ENCODE data around the gene HES3.
"Not testable (repeated sequence)": the region's sequence is repeated elsewhere in the genome, so short reads cannot be mapped to it uniquely, and the experiment has no call there.

HES3 gene

GRCh38 chr1:6219641-6220040 lies 24.3 kb upstream of the HES3 start:
- not testable (repeated sequence) for DNase-seq (ENCODE audit: low read depth, low spot score)

GRCh38 chr1:6220236-6220635 lies 23.7 kb upstream of the HES3 start:
- no peak for DNase-seq (ENCODE audit: low read depth, low spot score)

DNA sequence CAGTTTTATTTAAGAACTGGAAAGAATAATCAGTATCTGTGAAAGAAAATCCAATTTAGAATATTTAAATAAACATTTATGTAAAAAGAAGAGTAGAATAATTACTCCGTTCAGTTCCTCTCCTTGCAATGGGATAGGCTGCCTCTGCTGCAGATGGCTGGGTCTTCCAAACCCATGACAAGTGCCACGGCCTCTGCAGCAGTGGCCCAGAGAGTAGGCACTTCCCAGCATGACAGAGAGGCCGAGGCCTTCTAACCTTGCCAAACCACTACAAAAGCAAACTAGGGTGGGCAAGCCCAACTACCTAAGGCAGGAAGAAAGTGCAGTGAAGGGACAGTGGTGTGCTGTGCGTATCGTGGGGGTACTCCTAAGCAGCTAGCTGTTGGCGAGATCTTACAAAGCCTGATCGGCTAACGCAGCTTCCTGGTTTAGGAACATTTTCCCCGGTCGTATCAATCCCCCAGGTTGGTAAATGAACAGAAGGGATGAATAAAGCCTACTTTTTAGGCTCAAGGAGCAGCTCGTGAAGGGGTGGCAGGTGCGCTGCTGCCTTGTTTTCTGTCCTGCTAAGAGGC lies 22.7 kb upstream of the HES3 start:
- DNase-seq (ENCODE audit: low read depth, low spot score) = no peak

GRCh38 chr1:6222636-6223035 lies 21.3 kb upstream of the HES3 start:
- DNase-seq (ENCODE audit: low read depth, low spot score) = no peak

DNA sequence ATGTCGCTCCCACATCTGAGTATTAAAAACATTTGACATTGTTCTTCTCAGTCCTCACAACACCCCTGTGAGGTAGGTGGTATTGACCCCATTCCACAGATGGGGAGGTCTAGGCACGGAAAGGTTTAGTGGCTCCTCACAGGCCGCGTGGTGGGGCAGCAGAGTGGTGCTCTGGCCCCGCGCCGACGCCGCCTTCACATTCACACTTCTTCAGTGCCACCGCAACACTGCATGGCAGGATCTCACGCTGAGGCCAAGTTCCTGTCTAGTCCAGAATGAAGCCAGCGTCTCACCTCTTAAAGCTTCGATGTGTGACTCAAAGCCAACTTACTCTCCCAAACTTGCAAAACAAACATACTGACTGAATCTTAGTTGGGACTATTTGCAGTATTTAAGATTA lies 20.4 kb upstream of the HES3 start:
- no peak for DNase-seq (ENCODE audit: low read depth, low spot score)

DNA sequence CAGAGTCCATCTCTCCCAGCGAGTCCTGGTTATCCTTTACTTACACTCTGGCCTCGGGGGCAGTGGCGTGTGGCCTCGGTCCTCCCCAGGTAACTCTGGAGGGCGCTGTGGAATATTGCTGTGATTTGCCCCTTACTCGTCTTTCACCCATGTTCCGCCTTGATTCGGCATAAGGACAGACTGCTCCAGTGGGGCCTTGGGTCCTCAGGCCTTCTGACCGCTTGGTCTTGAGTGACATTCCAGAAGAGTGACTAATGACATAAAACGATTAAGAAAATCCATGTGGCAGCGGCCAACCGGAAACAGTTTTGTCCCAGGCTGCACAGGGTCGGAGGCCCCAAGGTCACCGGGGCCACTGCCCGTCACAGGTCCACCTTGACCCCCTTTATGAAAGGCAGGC lies 19.3 kb upstream of the HES3 start:
- no peak for DNase-seq (ENCODE audit: low read depth, low spot score)

DNA sequence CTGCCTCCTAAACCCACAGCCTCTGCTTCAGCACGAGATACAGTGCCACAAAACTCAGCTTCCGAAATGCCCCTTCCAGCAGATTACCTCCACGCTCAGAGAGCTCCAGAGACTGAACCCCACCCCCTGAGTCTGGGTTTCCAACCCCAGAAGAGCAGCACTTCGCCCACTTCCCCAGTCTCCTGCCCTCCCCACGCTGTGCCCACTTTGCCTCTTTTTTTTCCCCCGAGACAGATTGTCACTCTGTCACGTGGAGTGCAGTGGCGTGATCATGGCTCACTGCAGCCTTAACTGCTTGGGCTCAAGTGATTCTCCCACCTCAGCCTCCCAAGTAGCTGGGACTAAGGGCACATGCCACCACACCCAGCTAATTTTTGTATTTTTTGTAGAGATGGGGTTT lies 18.3 kb upstream of the HES3 start:
- DNase-seq (ENCODE audit: low read depth, low spot score) = no peak

- no peak for DNase-seq (ENCODE audit: low read depth, low spot score)
Observed at GRCh38 chr1:6233376-6233775, 10.6 kb upstream of the HES3 start.

DNA sequence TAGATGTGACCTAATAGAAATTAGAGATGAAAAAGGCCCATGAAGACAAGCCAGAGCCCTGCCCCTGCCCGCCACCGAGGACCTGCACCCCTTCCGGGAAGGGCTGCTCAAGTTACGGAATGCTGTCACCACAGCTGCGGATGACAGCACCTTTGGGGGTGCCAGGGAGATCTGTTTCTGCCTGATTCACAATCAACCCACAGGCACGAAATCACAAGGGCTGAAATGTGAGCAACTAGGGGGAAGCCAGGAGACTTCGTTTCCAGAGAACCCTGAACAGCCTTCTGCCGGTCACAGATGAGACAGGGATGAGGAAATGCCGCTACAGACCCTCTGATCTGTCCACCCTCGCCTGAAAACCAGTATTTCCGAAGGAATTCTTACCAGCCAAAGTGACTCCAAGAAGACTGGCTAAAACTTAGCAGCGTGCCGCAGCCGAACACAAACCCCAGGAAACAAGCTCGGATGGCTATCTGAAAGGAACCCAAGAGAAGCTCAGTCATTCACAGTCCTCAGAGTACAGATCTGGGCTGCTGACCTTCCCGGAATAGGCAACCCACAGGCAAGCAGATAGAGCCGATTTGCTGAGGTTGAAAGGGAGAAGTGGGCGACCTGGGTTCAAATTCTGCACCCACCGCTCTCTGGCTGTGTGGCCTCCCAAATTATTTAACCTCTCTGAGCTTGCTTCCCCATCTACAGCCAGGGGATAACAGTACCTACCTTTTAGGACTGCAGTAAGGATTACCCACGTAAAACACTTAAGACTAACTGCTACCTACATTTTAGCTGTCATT lies 9.3 kb upstream of the HES3 start:
- DNase-seq (ENCODE audit: low read depth, low spot score) = no peak

- DNase-seq (ENCODE audit: low read depth, low spot score) = no peak
Observed at GRCh38 chr1:6235296-6235677, 8.7 kb upstream of the HES3 start.

DNA sequence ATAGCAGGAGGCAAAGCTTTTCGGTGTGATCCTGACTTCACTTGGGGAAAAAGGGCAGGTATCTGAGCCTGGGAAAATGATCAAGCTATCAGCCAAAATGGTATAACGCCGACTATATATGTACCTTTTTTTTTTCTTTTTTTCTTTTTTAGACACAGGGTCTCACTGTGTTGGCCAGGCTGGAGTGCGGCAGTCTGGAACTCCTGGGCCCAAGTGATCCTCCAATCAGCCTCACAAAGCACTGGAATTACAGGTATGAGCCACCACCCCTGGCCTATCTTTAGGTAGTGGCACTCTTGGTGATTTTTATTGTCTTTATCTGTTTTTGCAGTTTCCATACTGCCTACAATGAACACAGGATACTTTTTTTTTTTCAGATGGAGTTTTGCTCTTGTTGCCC lies 6.9 kb upstream of the HES3 start:
- DNase-seq (ENCODE audit: low read depth, low spot score) = no peak

- no peak for DNase-seq (ENCODE audit: low read depth, low spot score)
Observed at GRCh38 chr1:6239213-6239752, 4.7 kb upstream of the HES3 start.

DNA sequence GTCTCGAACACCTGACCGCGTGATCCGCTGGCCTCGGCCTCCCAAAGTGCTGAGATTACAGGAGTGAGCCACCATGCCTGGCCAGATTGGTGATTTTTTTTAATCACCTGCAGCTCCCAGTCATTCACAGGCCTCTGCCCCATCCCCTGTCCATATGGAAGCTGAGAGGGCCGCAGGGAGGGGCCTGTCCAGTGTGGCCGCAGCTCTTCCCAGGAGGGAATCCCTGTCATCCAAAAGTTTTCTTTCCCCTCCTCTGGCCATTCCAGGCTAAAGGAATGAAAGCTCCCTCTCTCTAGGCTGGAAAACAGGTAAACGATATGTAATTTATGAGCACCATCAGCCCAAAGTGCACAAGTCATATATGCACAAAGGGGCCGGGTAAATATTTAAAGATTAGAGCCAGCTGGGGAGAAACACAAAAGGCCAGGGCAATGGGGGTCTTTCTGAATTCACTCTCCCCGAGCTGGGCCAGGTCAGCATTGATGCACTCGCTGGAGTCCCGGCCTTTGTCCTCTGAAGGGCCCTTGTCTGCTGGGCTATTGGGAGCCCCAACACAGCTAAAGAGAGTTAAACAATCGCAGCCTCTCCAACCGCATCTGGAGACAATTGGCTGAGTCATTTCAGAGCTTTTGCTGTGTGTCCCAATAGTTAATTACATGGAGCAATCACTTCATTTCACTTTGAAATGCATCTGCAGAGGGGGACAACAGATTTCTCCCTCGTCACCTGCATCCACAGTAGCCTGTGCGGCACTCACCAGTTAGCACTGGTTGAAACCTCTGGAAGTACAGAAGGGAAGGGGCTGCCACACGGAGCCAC lies 3.8 kb upstream of the HES3 start:
- DNase-seq (ENCODE audit: low read depth, low spot score) = no peak

DNA sequence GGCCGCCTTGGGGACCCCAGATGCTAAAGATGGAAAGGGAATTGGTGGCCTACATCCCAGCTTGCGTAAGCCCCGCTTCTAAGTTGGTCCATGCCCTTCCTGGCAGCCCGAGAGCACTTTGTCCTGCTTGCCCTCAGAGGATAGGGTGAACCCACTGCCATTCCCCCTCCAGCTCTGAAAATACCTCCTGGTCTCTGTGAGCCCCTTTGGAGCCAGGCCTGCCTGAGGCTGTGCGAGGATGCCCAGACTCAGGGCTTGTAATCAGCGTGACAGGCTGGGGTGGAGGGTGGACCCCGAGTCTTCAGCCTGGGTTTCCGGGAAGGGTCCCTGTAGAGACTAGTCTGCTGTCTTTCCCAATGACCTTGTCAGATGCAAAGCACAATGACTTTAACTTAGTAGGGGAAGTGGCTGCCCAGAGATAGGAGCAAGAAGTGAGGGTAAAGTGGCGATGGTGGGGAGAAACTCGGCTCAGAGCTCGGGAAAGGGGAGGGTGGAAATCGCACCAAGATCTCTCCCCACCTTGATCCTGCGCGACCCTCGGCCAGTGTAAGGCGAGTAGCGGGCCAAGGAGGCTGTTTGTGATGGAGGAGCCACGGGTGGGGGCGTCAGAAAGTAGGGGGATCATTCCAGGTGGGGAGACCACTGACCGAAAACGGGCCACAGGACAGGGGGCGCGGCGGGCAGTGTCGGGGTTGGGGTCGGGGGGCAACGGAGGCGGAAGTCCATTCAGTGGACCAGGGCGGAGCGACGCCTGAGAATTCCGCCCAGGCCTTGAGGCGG lies 2.7 kb upstream of the HES3 start:
- no peak for DNase-seq (ENCODE audit: low read depth, low spot score)

DNA sequence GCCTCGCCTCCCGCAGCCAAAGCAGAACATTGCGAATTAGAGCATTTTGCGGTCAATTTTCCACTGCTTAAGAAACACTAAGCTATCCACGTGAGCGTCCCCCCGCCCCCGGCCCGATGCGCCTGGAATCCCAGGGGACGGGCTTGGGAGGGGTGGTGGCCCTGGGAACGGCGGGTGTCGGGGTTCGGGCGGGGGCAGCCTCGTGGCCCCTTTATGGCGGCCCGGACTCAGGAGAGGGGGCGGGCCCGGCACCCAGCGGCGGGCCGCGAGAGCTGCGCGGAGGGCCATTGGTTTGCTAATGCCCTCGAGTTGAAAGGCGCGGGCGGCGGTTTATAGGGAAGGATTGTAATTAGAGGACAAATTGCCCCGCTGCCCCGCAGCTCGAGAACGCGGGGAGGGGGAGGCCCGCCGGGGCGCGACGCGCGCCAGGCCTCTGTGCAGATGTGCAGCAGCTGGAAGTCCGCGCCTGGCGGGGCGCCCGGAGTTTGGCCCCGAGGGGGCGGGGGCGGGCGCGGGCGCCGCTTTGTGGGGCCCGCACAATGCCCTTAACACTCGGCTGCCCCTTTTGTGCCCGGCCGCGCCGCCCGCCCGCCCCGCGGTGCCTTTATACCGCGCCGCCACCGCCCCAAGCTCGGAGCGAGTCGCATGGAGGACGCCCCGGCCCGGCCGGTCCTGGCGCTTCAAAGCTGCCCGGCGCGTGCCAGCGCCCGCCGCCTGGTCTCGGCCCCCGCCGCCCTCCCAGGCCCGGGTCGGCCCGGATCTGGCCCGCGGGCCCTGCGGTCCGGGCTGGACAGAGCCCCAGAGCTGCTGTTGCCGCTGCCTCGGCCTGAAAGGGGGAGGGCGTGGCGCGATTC lies 1.9 kb upstream of the HES3 start:
- no peak for DNase-seq (ENCODE audit: low read depth, low spot score)

- no peak for DNase-seq (ENCODE audit: low read depth, low spot score)
Observed at GRCh38 chr1:6243053-6243834, 735 bp upstream of the HES3 start.

DNA sequence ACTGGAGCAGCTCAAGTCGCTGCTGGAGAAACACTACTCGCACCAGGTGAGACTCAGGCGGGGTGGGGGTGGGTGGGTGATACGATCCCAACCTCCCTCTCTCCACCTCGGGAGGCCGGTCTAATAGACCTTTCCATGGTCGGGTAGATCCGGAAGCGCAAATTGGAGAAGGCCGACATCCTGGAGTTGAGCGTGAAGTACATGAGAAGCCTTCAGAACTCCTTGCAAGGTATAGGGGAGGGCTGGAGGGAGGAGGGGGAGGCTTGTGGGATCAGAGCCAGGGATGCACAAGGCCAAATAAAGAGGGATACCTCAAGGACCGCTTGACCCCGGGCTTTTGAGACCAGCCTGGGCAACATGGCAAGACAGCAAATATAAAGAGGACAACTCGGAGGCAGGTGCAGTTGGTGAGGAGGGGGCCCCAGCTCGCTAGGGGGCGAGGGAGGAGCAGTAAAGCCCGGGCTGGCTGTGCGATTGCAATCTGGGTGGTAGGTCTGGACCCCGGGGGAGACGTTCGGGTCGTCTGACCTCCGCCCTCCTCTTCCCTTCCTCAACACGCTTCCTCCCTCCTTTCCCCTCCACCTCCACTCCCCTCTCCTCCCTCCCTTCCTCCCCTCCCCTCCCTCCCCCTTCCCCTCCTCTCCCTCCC lies 546 bp downstream of the HES3 start:
- no peak for DNase-seq (ENCODE audit: low read depth, low spot score)

DNA sequence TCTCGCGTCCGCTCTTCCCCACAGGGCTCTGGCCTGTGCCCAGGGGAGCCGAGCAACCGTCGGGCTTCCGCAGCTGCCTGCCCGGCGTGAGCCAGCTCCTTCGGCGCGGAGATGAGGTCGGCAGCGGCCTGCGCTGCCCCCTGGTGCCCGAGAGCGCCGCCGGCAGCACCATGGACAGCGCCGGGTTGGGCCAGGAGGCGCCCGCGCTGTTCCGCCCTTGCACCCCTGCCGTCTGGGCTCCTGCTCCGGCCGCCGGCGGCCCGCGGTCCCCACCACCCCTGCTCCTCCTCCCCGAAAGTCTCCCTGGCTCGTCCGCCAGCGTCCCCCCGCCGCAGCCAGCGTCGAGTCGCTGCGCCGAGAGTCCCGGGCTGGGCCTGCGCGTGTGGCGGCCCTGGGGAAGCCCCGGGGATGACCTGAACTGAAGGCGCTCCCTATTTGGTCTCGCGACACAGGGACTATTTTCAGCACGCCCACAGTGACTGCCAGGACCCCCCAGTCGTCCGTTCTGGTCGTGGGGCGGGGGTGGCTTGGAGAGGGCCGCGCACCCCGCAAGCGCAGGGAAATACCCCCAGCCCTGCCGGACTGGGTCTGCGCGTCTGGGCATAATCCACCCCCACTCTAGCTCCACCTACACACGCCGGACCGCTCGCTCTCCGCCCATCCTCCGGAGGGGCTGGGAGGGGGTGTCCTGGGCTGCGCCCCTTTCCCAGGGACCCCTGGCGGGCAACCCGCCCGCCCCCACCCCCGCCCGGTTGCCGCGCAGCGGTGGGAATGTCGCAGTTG lies 1.3 kb downstream of the HES3 start:
- DNase-seq (ENCODE audit: low read depth, low spot score) = no peak

Measured in iPS DF 19.7 (cell line).